OCI-LY3 (cell line): ENCODE results near the gene LRP2.

Source experiments
- H2AFZ ChIP-seq: fragments of 200-600, 300-600 bp; shearing (Covaris generic); 2 replicates; pipeline ENCODE4 v1.6.0; 2014; ENCODE audit warnings: antibody characterized with exemption, low read depth, low read length
- H3K27ac ChIP-seq: fragments of 200-600, 300-600 bp; sonication (generic); 2 replicates; pipeline ENCODE4 v1.5.1; 2014; ENCODE audit warnings: mild to moderate bottlenecking, low read length, moderate library complexity, mixed read lengths
- H3K27me3 ChIP-seq: fragments of 200-600, 300-600 bp; sonication (generic); 2 replicates; pipeline ENCODE4 v1.6.1; 2014; ENCODE audit warnings: low read depth, low read length, mixed read lengths
- H3K36me3 ChIP-seq: fragments of 200-600, 300-600 bp; sonication (generic); replicated peaks from 2 replicates; pipeline ENCODE3; 2014; ENCODE audit warnings: low read depth, low read length, mixed read lengths
- H3K4me1 ChIP-seq: fragments of 300-600, 200-600 bp; sonication (generic); 2 replicates; pipeline ENCODE4 v1.6.1; 2014; ENCODE audit warnings: low read length, mixed read lengths
- H3K4me2 ChIP-seq: fragments of 200-600, 300-600 bp; sonication (generic); 2 replicates; pipeline ENCODE4 v1.6.1; 2014; ENCODE audit warnings: low read length, mixed read lengths
- H3K4me3 ChIP-seq: fragments of 300-600, 200-600 bp; sonication (generic); 2 replicates; pipeline ENCODE4 v1.5.1; 2014; ENCODE audit warnings: antibody characterized with exemption, mild to moderate bottlenecking, low read length, moderate library complexity
- H3K79me2 ChIP-seq: fragments of 300-600, 200-600 bp; shearing (Covaris generic); 2 replicates; pipeline ENCODE4 v1.6.1; 2014; ENCODE audit warnings: mild to moderate bottlenecking, low read length, mixed read lengths
- H3K9ac ChIP-seq: fragments of 300-600, 200-600 bp; shearing (Covaris generic); 2 replicates; pipeline ENCODE4 v1.6.0; 2014; ENCODE audit warnings: mild to moderate bottlenecking, low read length, moderate library complexity
- H3K9me3 ChIP-seq: fragments of 200-600, 300-600 bp; shearing (Covaris generic); 2 replicates; pipeline ENCODE4 v1.6.1; 2014; ENCODE audit warnings: low read length, mixed read lengths; ENCODE audit not compliant: insufficient read depth
- H4K20me1 ChIP-seq: fragments of 200-600, 300-600 bp; sonication (generic); 2 replicates; pipeline ENCODE4 v1.6.1; 2016; ENCODE audit warnings: low read length, mixed read lengths; ENCODE audit not compliant: insufficient read depth
- CTCF ChIP-seq: fragments of 200-600, 300-600 bp; sonication (generic); IDR thresholded peaks from 2 replicates; pipeline ENCODE4 v1.5.1; 2014; ENCODE audit warnings: antibody characterized with exemption, low read length, low read depth
- EZH2phosphoT487 ChIP-seq: fragments of 200-600 bp; shearing (Covaris generic); IDR thresholded peaks from 2 replicates; pipeline ENCODE4 v1.6.1; 2018; ENCODE audit warnings: antibody characterized with exemption, mixed run types, low read depth

LRP2 gene

GRCh38 chr2:169086893-169087467, 275.4 kb downstream of the LRP2 start:
- Histone ChIP-seq H4K20me1 (no peaks in the 10 kb centered on the region), H2AFZ (no peak overlapping the region), H3K27ac (no peak overlapping the region), H3K4me1 (peaks cover 16% of the 10 kb centered on the region), H3K9ac (no peak overlapping the region), H3K79me2 (peaks cover 3% of the 10 kb centered on the region; the same call in 1 of the 2 replicates), H3K4me3 (no peak overlapping the region), H3K27me3 (no peaks in the 10 kb centered on the region), H3K9me3 (peaks cover 15% of the 10 kb centered on the region; the same call in 1 of the 2 replicates), H3K4me2 (no peak overlapping the region), H3K36me3 (peaks cover 9% of the 10 kb centered on the region)
- TF ChIP-seq CTCF (no peak), EZH2phosphoT487 (no peak)

GRCh38 chr2:169082995-169083394, 279.3 kb downstream of the LRP2 start:
- peaks cover 54% of the 10 kb centered on the region for H3K4me1 ChIP-seq
- no peaks in the 10 kb centered on the region for H4K20me1 ChIP-seq
- H3K27ac ChIP-seq: peak overlapping the region; percentile 92
- TF ChIP-seq CTCF (no peak), EZH2phosphoT487 (no peak)
- H2AFZ ChIP-seq: no peak overlapping the region
- no peaks in the 10 kb centered on the region for H3K27me3 ChIP-seq
- peaks cover 9% of the 10 kb centered on the region for H3K36me3 ChIP-seq
- H3K9ac ChIP-seq: peak overlapping the region; percentile 63
- peak overlapping the region; percentile 55 for H3K4me3 ChIP-seq
- H3K4me2 ChIP-seq: peak overlapping the region; percentile 71
- H3K9me3 ChIP-seq: peaks cover 15% of the 10 kb centered on the region; the same call in 1 of the 2 replicates
- H3K79me2 ChIP-seq: peaks cover 7% of the 10 kb centered on the region; the same call in 1 of the 2 replicates

GRCh38 chr2:169081551-169081950, 280.8 kb downstream of the LRP2 start:
- no peaks in the 10 kb centered on the region for H3K27me3 ChIP-seq
- H3K4me3 ChIP-seq: peak overlapping the region; percentile 55
- H3K4me2 ChIP-seq: peak overlapping the region; percentile 71
- H4K20me1 ChIP-seq: no peaks in the 10 kb centered on the region
- TF ChIP-seq EZH2phosphoT487 (no peak), CTCF (no peak)
- H3K27ac ChIP-seq: peak overlapping the region; percentile 92
- peak overlapping the region; percentile 63 for H3K9ac ChIP-seq
- peaks cover 15% of the 10 kb centered on the region; the same call in 1 of the 2 replicates for H3K9me3 ChIP-seq
- peak overlapping the region; percentile 64 for H2AFZ ChIP-seq
- peaks cover 59% of the 10 kb centered on the region for H3K4me1 ChIP-seq
- peaks cover 9% of the 10 kb centered on the region for H3K36me3 ChIP-seq
- peaks cover 7% of the 10 kb centered on the region; the same call in 1 of the 2 replicates for H3K79me2 ChIP-seq

- H3K79me2 ChIP-seq: peaks cover 7% of the 10 kb centered on the region; the same call in 1 of the 2 replicates
- no peaks in the 10 kb centered on the region for H4K20me1 ChIP-seq
- no peak overlapping the region; the same call in 1 of the 2 replicates for H2AFZ ChIP-seq
- peak overlapping the region; percentile 71 for H3K4me2 ChIP-seq
- H3K9me3 ChIP-seq: peaks cover 15% of the 10 kb centered on the region; the same call in 1 of the 2 replicates
- H3K27ac ChIP-seq: peak overlapping the region; percentile 92
- peak overlapping the region; percentile 55; the same call in 1 of the 2 replicates for H3K4me3 ChIP-seq
- peak overlapping the region; percentile 70 for H3K9ac ChIP-seq
- TF ChIP-seq EZH2phosphoT487 (no peak), CTCF (no peak)
- H3K4me1 ChIP-seq: peaks cover 59% of the 10 kb centered on the region
- no peaks in the 10 kb centered on the region for H3K27me3 ChIP-seq
- H3K36me3 ChIP-seq: peaks cover 9% of the 10 kb centered on the region
Observed at GRCh38 chr2:169080250-169081069, 281.9 kb downstream of the LRP2 start.
